HCT116 (cell line): ENCODE measurements around the gene CATSPERD. TPM values are rescaled to one million over a fixed set of nuclear protein-coding genes. Genes with fewer than 3 reads are reported as not detected.

Source experiments
- ATAC-seq: fragments of 200-7000 bp; cut with Tn5 transposase; 2 replicates; pipeline ENCODE4 v1.9.1; 2020; ENCODE audit warnings: mild to moderate bottlenecking, moderate library complexity
- BruUV-seq: library from RNA; stranded (reverse); fragments of 400-500 nt; replicated peaks from 2 replicates; lab custom pipeline; 2021; lab: Mats Ljungman, UMichigan
- CTCF ChIA-PET: fragments of 300-600 bp; sonication (Branson Sonifier 250); formaldehyde crosslinking; loops from one replicate; lab custom pipeline; 2021; ENCODE audit warnings: antibody characterized with exemption; lab: Charles Lee
- POLR2A ChIA-PET: fragments of 300-600, 350-600 bp; sonication (Branson Sonifier 250); formaldehyde crosslinking; loops from one replicate; lab custom pipeline; 2021; ENCODE audit warnings: antibody characterized with exemption; lab: Charles Lee
- RAD21 ChIA-PET, 2 experiments: fragments of 300-600 bp; sonication (Branson Sonifier 250); formaldehyde crosslinking; loops; one replicate each; lab custom pipeline; 2023; ENCODE audit warnings: low total read pairs in 2 of 2; ENCODE audit not compliant: uncharacterized antibody in 2 of 2, unreplicated experiment in 2 of 2, low non-redundant PET in 1 of 2; lab: Charles Lee
- DNase-seq: peaks from one replicate; pipeline ENCODE4 v3.0.0-alpha.2; 2010; ENCODE audit warnings: low read depth, low spot score
- H2AFZ ChIP-seq: fragments of 200-600 bp; shearing (Covaris generic), sonication (generic); 2 replicates; pipeline ENCODE4 v1.6.1; 2017; ENCODE audit warnings: low read depth, mixed run types, mixed read lengths, antibody characterized with exemption, low read length; ENCODE audit not compliant: poor library complexity, severe bottlenecking
- H3K27ac ChIP-seq: 2 replicates; pipeline ENCODE4 v1.5.1; 2012; ENCODE audit warnings: low read depth, low read length
- H3K27me3 ChIP-seq: fragments of 200-600 bp; sonication (generic); 2 replicates; pipeline ENCODE4 v1.6.1; 2016; ENCODE audit warnings: mixed run types, low read length, mixed read lengths; ENCODE audit not compliant: insufficient read depth
- H3K36me3 ChIP-seq, 2 experiments: fragments of 200-500 bp in 1 of 2; fragments of 200-600 bp in 1 of 2; sonication (Bioruptor generic) in 1 of 2; sonication (generic) in 1 of 2; 2 replicates each; pipeline versions ENCODE4 v1.5.1 to v1.6.1; 2014 to 2016; ENCODE audit warnings: low read length in 2 of 2, inconsistent platforms in 1 of 2, mixed read lengths in 1 of 2, mixed run types in 1 of 2; ENCODE audit not compliant: insufficient read depth in 2 of 2, control insufficient read depth in 1 of 2
- H3K4me1 ChIP-seq, 2 experiments: fragments of 200-600 bp in 1 of 2; sonication (generic) in 1 of 2; 2 replicates each; pipeline versions ENCODE4 v1.5.1 to v1.6.1; 2012 to 2017; ENCODE audit warnings: low read length in 2 of 2, inconsistent platforms in 1 of 2, mild to moderate bottlenecking in 1 of 2, mixed read lengths in 1 of 2, mixed run types in 1 of 2, moderate library complexity in 1 of 2; ENCODE audit not compliant: insufficient read depth in 2 of 2, control insufficient read depth in 1 of 2
- H3K4me2 ChIP-seq: fragments of 200-600 bp; sonication (generic); 2 replicates; pipeline ENCODE4 v1.6.1; 2017; ENCODE audit warnings: mixed run types, low read length, mixed read lengths
- H3K4me3 ChIP-seq, 2 experiments: fragments of 200-600 bp in 1 of 2; sonication (generic) in 1 of 2; replicated peaks in 1 of 2; 2 replicates each; pipeline ENCODE4 v1.5.1; 2011 to 2016; ENCODE audit warnings: low read length in 2 of 2, control low read depth in 1 of 2, low read depth in 1 of 2, mild to moderate bottlenecking in 1 of 2, mixed read lengths in 1 of 2, mixed run types in 1 of 2
- H3K79me2 ChIP-seq: fragments of 200-600 bp; sonication (generic); 2 replicates; pipeline ENCODE4 v1.6.1; 2017; ENCODE audit warnings: mild to moderate bottlenecking, mixed run types, low read length, moderate library complexity, mixed read lengths; ENCODE audit not compliant: insufficient read depth
- H3K9ac ChIP-seq: fragments of 200-600 bp; sonication (generic); 2 replicates; pipeline ENCODE4 v1.6.1; 2016; ENCODE audit warnings: low read length, mixed read lengths
- H3K9me2 ChIP-seq: fragments of 200-600 bp; sonication (generic), shearing (Covaris generic); 2 replicates; pipeline ENCODE4 v1.6.1; 2017; ENCODE audit warnings: mixed run types, mild to moderate bottlenecking, moderate library complexity; ENCODE audit not compliant: insufficient read depth
- H3K9me3 ChIP-seq, 2 experiments: fragments of 200-500 bp in 1 of 2; fragments of 200-600 bp in 1 of 2; sonication (Bioruptor generic) in 1 of 2; sonication (generic) in 1 of 2; 2 replicates each; pipeline ENCODE4 v1.6.1; 2014 to 2017; ENCODE audit warnings: low read length in 2 of 2, mixed read lengths in 2 of 2, inconsistent platforms in 1 of 2, low read depth in 1 of 2, mild to moderate bottlenecking in 1 of 2, mixed run types in 1 of 2, moderate library complexity in 1 of 2; ENCODE audit not compliant: control insufficient read depth in 1 of 2, insufficient read depth in 1 of 2
- H4K20me1 ChIP-seq: fragments of 200-600 bp; sonication (generic), shearing (Covaris generic); 2 replicates; pipeline ENCODE4 v1.6.1; 2017; ENCODE audit warnings: mixed run types, mild to moderate bottlenecking, moderate library complexity; ENCODE audit not compliant: insufficient read depth
- CBX3 ChIP-seq: IDR thresholded peaks from 2 replicates; pipeline ENCODE4 v1.6.1; 2012; ENCODE audit warnings: low read depth
- EZH2 ChIP-seq: fragments of 200-600 bp; sonication (generic); IDR thresholded peaks from 2 replicates; pipeline ENCODE4 v1.6.1; 2017; ENCODE audit warnings: antibody characterized with exemption, mixed run types
- SIN3A ChIP-seq: IDR thresholded peaks from 2 replicates; pipeline ENCODE4 v1.6.1; 2012; ENCODE audit warnings: low read depth
- ZNF274 ChIP-seq: fragments of 200-500 bp; sonication (Bioruptor generic); IDR thresholded peaks from 2 replicates; pipeline ENCODE4 v1.6.1; 2014; ENCODE audit warnings: mild to moderate bottlenecking, low read depth, low read length, inconsistent platforms
- intact Hi-C: fragments of 100-400 bp; cut with micrococcal nuclease; formaldehyde crosslinking; loops from 2 replicates; pipeline ENCODE4 v1.10.0; 2022
- total RNA-seq: library from RNA; stranded (reverse); gene quantifications from one replicate; pipeline ENCODE4 v1.2.1, GENCODE V29; 2021; ENCODE audit not compliant: unreplicated experiment

The CATSPERD gene
- total RNA-seq, 1 experiment from 2014 or later = not detected

GRCh38 chr19:5671600-5671999, 48.8 kb upstream of the CATSPERD start:
- Histone ChIP-seq H3K9me2 (no peaks in the 10 kb centered on the region), H3K9ac (no peak overlapping the region), H2AFZ (no peak overlapping the region), H3K4me2 (no peak overlapping the region), H3K79me2 (no peaks in the 10 kb centered on the region), H4K20me1 (no peaks in the 10 kb centered on the region), H3K4me1 (no peaks in the 10 kb centered on the region), H3K9me3 (no peaks in the 10 kb centered on the region), H3K27me3 (no peaks in the 10 kb centered on the region), H3K27ac (no peak overlapping the region), H3K4me3 (no peak overlapping the region), H3K36me3 (peaks cover 17 to 26% of the 10 kb centered on the region in 2 experiments; a peak in 3 of 4 replicates)
- POLR2A ChIA-PET = no interaction called here
- no TSS peak for BruUV-seq
- CTCF ChIA-PET = interaction anchor here (1.0 to 1.1 kb wide), 2 partner anchors 15 to 18 kb away, joined by 3 read pairs; no protein-coding TSS in a partner anchor
- intact Hi-C loops = no loop called here
- RAD21 ChIA-PET = no interaction called here
- no peak for ATAC-seq
- TF ChIP-seq SIN3A (no peak), ZNF274 (no peak), EZH2 (no peak)
- DNase-seq = no peak

DNA sequence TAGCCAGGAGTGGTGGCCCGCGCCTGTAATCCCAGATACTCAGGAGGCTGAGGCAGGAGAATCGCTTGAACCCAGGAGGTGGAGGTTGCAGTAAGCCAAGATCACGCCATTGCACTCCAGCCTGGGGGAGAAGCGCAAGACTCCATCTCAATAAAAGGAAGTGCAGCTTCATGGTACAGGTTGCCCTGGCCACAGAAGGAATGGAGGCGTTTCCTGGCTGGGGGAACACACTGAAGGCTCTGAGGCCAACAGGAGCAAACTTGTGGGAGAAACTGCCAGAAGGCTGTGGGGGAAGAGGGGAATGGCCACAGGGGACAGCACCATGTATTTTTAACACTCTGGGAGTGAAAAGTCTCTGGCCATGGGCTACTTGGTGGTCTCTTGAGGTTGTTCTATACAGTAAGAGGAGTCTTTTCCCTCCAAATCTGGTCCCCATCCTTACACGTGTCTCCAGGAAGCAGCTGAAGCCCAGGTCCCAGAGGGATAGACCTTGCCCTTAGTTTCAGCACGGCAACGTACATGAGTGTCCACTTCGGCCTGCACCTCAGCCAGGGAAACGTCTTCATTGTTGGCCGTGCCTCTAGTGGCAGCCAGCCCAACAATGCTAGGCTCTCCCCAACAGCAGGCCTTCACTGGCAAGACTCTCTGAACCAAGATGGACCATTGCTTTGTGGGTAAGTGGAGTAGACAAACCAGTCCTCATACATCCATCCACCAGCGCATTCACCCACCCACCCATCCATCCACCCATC, 47.6 kb upstream of the CATSPERD start:
- no peaks in the 10 kb centered on the region for H3K79me2 ChIP-seq
- ATAC-seq = no peak
- TF ChIP-seq EZH2 (no peak), CBX3 (no peak)
- no peak for DNase-seq
- no TSS peak for BruUV-seq
- intact Hi-C loops = no loop called here
- H3K36me3 ChIP-seq = peaks cover 7 to 13% of the 10 kb centered on the region in 2 experiments; a peak in 3 of 4 replicates
- RAD21 ChIA-PET = no interaction called here
- no peak overlapping the region for H3K27ac ChIP-seq
- no peaks in the 10 kb centered on the region for H3K9me2 ChIP-seq
- POLR2A ChIA-PET = no interaction called here
- no peak overlapping the region for H3K9ac ChIP-seq
- no peak overlapping the region for H2AFZ ChIP-seq
- no peak overlapping the region for H3K4me3 ChIP-seq
- no peaks in the 10 kb centered on the region for H4K20me1 ChIP-seq
- no peaks in the 10 kb centered on the region for H3K4me1 ChIP-seq
- H3K4me2 ChIP-seq = no peak overlapping the region
- no peaks in the 10 kb centered on the region for H3K9me3 ChIP-seq
- no peaks in the 10 kb centered on the region for H3K27me3 ChIP-seq
- CTCF ChIA-PET = interaction anchor here (1.1 kb wide), 1 partner anchor 14 kb away, joined by 3 read pairs; no protein-coding TSS in a partner anchor
